ENCODE results near the gene SEC23B.

DNA sequence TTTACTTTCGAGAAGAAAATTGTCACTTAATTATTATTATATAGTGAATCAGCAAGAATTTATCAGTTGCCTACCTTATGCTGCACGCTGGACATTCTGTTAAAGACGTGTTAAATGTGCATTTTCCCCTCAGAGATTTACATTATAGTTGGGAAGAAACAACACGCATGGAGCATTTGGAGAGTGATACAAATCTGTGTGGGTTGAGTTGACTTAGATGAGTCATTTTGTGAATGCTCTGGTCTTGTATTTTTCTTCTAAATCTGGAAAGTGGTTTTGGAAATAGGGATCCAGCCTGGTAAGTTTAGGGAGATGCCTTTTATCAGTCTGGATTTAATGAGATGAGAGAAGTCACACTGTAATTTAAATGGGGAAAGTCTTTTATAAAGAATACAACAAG is 35.5 kb downstream of the SEC23B start:
- TF ChIP-seq, protein P1, sequence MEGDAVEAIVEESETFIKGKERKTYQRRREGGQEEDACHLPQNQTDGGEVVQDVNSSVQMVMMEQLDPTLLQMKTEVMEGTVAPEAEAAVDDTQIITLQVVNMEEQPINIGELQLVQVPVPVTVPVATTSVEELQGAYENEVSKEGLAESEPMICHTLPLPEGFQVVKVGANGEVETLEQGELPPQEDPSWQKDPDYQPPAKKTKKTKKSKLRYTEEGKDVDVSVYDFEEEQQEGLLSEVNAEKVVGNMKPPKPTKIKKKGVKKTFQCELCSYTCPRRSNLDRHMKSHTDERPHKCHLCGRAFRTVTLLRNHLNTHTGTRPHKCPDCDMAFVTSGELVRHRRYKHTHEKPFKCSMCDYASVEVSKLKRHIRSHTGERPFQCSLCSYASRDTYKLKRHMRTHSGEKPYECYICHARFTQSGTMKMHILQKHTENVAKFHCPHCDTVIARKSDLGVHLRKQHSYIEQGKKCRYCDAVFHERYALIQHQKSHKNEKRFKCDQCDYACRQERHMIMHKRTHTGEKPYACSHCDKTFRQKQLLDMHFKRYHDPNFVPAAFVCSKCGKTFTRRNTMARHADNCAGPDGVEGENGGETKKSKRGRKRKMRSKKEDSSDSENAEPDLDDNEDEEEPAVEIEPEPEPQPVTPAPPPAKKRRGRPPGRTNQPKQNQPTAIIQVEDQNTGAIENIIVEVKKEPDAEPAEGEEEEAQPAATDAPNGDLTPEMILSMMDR (IDR thresholded peaks at IDR 0.05) = no peak
- no peak for TF ChIP-seq POLR2A (IDR thresholded peaks at IDR 0.05)

All from lower leg skin (tissue), 3 donors.